C4-2B (cell line): ENCODE data around the gene PILRA.

ENCODE experiments used
- CTCF ChIP-seq: fragments of 450-650 bp; conservative IDR thresholded peaks from 2 replicates; pipeline ENCODE4 v1.5.1; 2017; ENCODE audit warnings: mild to moderate bottlenecking
- ZFX ChIP-seq: fragments of 450-650 bp; IDR thresholded peaks from 2 replicates; pipeline ENCODE4 v1.6.1; 2017

GRCh38 chr7:100351657-100352058, 21.6 kb upstream of the PILRA start:
- TF ChIP-seq CTCF (no peak), ZFX (no peak)
